A673 (cell line): ENCODE measurements around the gene ATPAF2. TPM values are rescaled to one million over a fixed set of nuclear protein-coding genes. Genes with fewer than 3 reads are reported as not detected.

ENCODE experiments used
- BruUV-seq: library from RNA; stranded (reverse); fragments of 400-500 nt; replicated peaks from 2 replicates; lab custom pipeline; 2021; lab: Mats Ljungman, UMichigan
- CTCF ChIA-PET: fragments of 300-600 bp; sonication (Branson Sonifier 250); formaldehyde crosslinking; loops from one replicate; lab custom pipeline; 2022; ENCODE audit warnings: antibody characterized with exemption; lab: Charles Lee
- POLR2A ChIA-PET: fragments of 300-600 bp; sonication (Branson Sonifier 250); formaldehyde crosslinking; loops from one replicate; lab custom pipeline; 2022; ENCODE audit warnings: antibody characterized with exemption; ENCODE audit not compliant: low non-redundant PET; lab: Charles Lee
- DNase-seq: peaks from one replicate; pipeline ENCODE4 v3.0.0-alpha.2; 2015; ENCODE audit warnings: low spot score
- H3K27ac ChIP-seq: fragments of 200-600 bp; sonication (generic); 2 replicates; pipeline ENCODE4 v1.5.1; 2016; ENCODE audit warnings: mixed run types, low read depth, mild to moderate bottlenecking, mixed read lengths, antibody characterized with exemption, low read length; ENCODE audit not compliant: poor library complexity, severe bottlenecking
- H3K27me3 ChIP-seq: fragments of 200-600 bp; sonication (generic); replicated peaks from 2 replicates; pipeline ENCODE4 v1.6.1; 2017; ENCODE audit warnings: mixed run types, low read depth, mild to moderate bottlenecking, mixed read lengths, antibody characterized with exemption, low read length; ENCODE audit not compliant: insufficient read depth, poor library complexity
- H3K36me3 ChIP-seq: fragments of 200-600 bp; sonication (generic); 2 replicates; pipeline ENCODE4 v1.6.1; 2016; ENCODE audit warnings: mixed run types, mild to moderate bottlenecking, mixed read lengths, antibody characterized with exemption, low read length; ENCODE audit not compliant: insufficient read depth, poor library complexity, severe bottlenecking
- H3K4me1 ChIP-seq: fragments of 200-600 bp; sonication (generic); 2 replicates; pipeline ENCODE4 v1.6.1; 2017; ENCODE audit warnings: mixed run types, mild to moderate bottlenecking, mixed read lengths, antibody characterized with exemption, low read length; ENCODE audit not compliant: insufficient read depth, poor library complexity, severe bottlenecking
- H3K4me3 ChIP-seq: fragments of 200-600 bp; sonication (generic); 2 replicates; pipeline ENCODE4 v1.5.1; 2016; ENCODE audit warnings: low read depth, mixed run types, mild to moderate bottlenecking, mixed read lengths, low read length; ENCODE audit not compliant: poor library complexity, severe bottlenecking
- H3K9me3 ChIP-seq: fragments of 200-600 bp; sonication (generic); 2 replicates; pipeline ENCODE4 v1.6.1; 2016; ENCODE audit warnings: mixed run types, low read depth, mild to moderate bottlenecking, mixed read lengths, antibody characterized with exemption, low read length; ENCODE audit not compliant: poor library complexity, severe bottlenecking
- CTCF ChIP-seq: fragments of 300-800, 200-600 bp; sonication (generic); conservative IDR thresholded peaks from 2 replicates; pipeline ENCODE4 v1.5.1; 2017; ENCODE audit warnings: low read depth, mild to moderate bottlenecking, antibody characterized with exemption, low read length, moderate library complexity, mixed read lengths
- EZH2 ChIP-seq: fragments of 200-600 bp; sonication (generic); IDR thresholded peaks from 2 replicates; pipeline ENCODE4 v1.6.1; 2017; ENCODE audit warnings: borderline replicate concordance, low read depth, mild to moderate bottlenecking, mixed read lengths, antibody characterized with exemption, low read length; ENCODE audit not compliant: poor library complexity, severe bottlenecking
- intact Hi-C: fragments of 100-400 bp; cut with micrococcal nuclease; formaldehyde crosslinking; loops from one replicate; pipeline ENCODE4 v1.10.0; 2022; ENCODE audit not compliant: unreplicated experiment
- total RNA-seq: library from RNA; stranded (reverse); gene quantifications from 2 replicates; pipeline ENCODE4 v1.2.3, GENCODE V29; 2021

The ATPAF2 gene
- total RNA-seq, 1 experiment from 2014 or later = 30.5 TPM

GRCh38 chr17:17988427-17988945, 50.5 kb downstream of the ATPAF2 start:
- Histone ChIP-seq H3K27ac (no peak overlapping the region), H3K4me1 (no peaks in the 10 kb centered on the region), H3K36me3 (no peaks in the 10 kb centered on the region), H3K27me3 (no peaks in the 10 kb centered on the region), H3K9me3 (no peaks in the 10 kb centered on the region), H3K4me3 (no peak overlapping the region)
- intact Hi-C loops = no loop called here
- TF ChIP-seq EZH2 = no peak
- TF ChIP-seq CTCF = no peak
- DNase-seq = no peak
- ChIA-PET CTCF (interaction anchor here (0.6 kb wide), 1 partner anchor 63 kb away, joined by 8 read pairs; no protein-coding TSS in a partner anchor), POLR2A (no interaction called here)
- BruUV-seq = no TSS peak

DNA sequence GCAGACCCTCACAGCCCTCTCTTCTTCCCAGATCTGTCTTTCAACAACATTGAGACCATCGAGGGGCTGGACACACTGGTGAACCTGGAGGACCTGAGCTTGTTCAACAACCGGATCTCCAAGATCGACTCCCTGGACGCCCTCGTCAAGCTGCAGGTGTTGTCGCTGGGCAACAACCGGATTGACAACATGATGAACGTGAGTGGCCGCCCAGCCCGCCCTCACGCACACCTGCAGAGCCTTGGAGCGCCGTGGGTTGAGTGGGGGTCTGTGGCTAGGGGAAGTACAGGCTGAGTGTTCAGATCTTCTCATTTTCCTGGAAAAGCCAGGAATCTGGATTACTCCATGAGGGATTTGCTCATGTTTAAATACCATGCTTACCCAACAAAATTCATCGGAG, 51.1 kb downstream of the ATPAF2 start:
- POLR2A ChIA-PET = no interaction called here
- Histone ChIP-seq H3K4me3 (no peak overlapping the region), H3K27me3 (no peaks in the 10 kb centered on the region), H3K4me1 (no peaks in the 10 kb centered on the region), H3K27ac (no peak overlapping the region), H3K36me3 (no peaks in the 10 kb centered on the region), H3K9me3 (no peaks in the 10 kb centered on the region)
- TF ChIP-seq EZH2 = no peak
- no peak for TF ChIP-seq CTCF
- CTCF ChIA-PET = interaction anchor here (0.6 kb wide), 1 partner anchor 63 kb away, joined by 8 read pairs; no protein-coding TSS in a partner anchor
- no TSS peak for BruUV-seq
- intact Hi-C loops = no loop called here
- no peak for DNase-seq

DNA sequence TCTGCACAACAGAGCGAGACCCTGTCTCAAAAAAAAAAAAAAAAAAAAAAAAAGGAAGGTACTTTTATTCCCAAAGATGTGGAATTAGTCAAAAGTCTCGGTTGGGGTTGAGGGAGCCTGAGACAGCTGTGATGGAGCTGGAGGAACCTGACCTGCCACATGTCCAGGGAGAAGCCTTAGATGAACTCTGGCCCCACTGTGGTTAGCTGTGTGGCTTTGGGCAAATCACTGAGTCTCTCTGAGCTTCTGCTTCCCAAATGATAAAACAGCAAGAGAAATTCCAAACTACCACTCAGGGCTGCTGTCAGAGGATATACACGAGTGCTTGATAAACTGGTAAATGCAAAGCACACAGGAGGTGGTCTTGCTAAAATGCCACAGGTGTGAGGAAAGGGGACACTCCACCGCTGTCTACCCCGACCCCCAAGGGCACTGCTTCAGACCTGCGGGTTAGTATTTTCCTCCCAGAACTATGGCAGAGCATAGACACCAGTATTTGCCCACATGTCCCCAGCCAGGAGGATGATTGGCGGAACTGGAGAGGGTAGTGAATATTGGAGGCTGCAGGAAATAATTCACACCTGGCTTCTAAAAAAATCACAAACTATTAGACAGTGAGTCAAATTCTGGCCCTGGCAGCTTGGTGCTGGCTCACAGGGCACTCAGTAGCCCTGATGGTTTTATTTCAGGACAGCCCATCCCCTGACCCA, 51.6 kb downstream of the ATPAF2 start:
- no peaks in the 10 kb centered on the region for H3K9me3 ChIP-seq
- BruUV-seq = no TSS peak
- CTCF ChIA-PET = no interaction called here
- no peaks in the 10 kb centered on the region for H3K4me1 ChIP-seq
- DNase-seq = no peak
- no peaks in the 10 kb centered on the region for H3K27me3 ChIP-seq
- no peak overlapping the region for H3K27ac ChIP-seq
- no peak for TF ChIP-seq CTCF
- TF ChIP-seq EZH2 = no peak
- POLR2A ChIA-PET = no interaction called here
- no peaks in the 10 kb centered on the region for H3K36me3 ChIP-seq
- intact Hi-C loops = no loop called here
- no peak overlapping the region for H3K4me3 ChIP-seq
